GM19455 (cell line): ENCODE results near the gene XYLB.
"Not testable (repeated sequence)": the region's sequence is repeated elsewhere in the genome, so short reads cannot be mapped to it uniquely, and the experiment has no call there.

Experiments
- ATAC-seq: cut with Tn5 transposase; IDR thresholded peaks from one replicate; pipeline ENCODE4 v1.9.1; 2021; ENCODE audit not compliant: unreplicated experiment

The XYLB gene

DNA sequence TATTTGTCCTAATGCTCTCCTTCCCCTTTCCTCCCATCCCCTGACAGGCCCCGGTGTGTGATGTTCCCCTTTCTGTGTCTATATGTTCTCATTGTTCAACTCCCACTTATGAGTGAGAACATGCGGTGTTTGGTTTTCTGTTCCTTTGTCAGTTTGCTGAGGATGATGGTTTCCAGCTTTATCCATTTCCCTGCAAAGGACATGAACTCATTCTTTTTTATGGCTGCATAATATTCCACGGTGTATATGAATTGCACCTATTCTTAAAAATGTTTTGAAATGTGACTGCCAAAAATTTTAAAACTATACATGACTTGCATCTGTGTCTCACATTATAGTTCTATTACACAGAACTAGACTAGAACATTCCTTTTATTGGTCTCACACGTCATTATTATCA is 25.9 kb upstream of the XYLB start:
- ATAC-seq = not testable (repeated sequence)

DNA sequence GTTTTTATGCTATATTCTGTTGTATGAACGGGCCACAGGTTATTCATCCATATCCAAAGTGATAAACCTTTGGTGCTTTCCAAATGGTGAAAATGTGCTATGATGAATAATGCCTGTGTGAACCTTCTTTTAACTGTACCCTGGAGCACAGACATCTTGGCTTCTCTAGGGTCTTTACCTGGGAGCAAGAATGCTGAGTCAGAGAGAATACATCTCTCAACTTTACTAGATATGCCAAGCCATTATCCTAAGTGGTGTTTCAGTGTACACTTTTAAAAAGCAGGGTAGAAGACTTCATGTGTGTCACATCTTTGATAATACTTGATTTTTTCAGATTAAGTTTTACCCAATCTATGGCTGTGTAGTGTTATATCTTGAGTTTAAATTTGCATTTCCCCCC is 23.5 kb upstream of the XYLB start:
- ATAC-seq = no peak

DNA sequence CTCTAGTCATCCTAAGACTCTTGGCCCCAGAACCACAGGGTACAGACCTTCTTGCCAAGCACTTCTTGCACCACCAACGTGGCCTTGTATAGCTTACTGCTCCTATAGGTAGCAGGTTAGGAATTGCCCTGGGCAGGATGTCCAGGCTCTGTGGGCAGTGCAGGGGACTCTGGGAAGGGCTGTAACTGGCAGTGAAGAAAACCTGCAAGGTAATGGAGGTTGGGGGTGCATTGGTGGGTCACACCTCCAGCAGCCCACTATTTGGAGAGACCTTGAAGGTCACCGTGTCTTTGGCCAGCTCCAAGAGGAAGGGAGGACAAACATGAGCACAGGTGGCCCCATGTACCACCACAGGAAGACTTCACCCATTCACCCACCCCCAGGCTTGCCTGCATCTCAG is 21.3 kb upstream of the XYLB start:
- no peak for ATAC-seq

GRCh38 chr3:38327335-38328009 is 19.1 kb upstream of the XYLB start:
- no peak for ATAC-seq

GRCh38 chr3:38331257-38332022 is 15.1 kb upstream of the XYLB start:
- no peak for ATAC-seq

DNA sequence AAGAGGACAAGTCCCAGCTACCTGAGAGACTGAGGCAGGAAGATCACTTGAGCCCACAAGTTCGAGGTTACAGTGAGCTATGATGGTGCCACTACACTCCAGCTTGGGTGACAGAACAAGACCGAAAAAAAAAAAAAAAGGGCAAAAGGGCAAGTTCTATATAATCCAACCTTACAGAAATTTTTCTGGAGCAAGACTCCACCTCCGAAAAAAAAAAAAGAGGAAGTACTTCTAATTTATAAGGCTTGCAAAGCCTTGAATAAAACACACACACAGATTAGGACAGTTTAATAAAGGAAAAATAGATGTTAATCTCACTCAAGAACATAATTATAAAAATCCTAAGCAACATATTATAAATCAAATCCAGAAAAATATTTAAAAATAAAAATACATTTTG is 14.4 kb upstream of the XYLB start:
- no peak for ATAC-seq

DNA sequence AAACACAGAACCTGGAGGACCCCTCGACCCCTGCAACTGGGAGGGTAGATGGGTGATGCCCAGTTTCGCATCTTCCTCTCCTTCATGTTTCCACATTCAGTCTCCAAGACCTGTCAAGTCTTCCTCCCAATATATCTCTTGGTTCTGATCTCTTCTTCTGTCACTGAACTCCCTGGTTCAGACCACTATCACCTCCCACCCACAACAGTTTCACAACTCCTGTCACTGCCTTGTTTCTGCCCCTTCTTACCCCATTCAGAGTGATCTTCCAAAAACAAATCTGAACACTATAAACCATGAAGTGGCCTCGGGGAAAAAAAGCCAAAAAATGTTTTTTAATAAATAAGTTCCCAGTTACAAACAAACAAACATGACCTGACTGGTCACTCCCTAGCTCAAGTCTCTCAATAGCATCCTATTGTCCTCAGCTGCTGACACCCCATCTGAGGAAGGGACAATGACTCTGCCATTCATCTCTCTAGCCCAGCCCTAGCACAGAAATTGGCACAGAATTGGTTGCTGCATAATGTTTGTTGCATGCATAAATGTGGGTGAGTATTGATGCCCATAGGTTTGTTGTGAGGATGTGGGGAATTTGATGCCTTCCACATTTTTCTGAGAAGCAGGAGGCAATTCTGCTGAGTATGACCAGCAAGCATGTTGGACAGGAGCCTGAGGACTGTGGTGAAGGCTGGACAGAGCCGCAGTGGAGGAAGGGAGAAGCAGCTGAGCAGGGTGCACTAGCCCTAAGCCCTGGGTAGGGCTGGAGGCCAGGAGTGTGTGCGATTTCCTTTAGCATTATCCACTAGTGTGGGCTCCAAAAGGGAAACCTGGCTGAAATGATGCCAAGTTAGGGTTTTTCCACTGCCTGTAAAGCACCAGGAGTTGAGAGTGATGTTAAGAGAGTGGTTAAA is 12.2 kb upstream of the XYLB start:
- no peak for ATAC-seq

GRCh38 chr3:38335263-38335662 is 11.3 kb upstream of the XYLB start:
- no peak for ATAC-seq

- no peak for ATAC-seq
These were observed 8.9 kb upstream of the XYLB start for GRCh38 chr3:38337703-38338102.

- no peak for ATAC-seq
These were observed 2.6 kb upstream of the XYLB start for GRCh38 chr3:38343797-38344594.

DNA sequence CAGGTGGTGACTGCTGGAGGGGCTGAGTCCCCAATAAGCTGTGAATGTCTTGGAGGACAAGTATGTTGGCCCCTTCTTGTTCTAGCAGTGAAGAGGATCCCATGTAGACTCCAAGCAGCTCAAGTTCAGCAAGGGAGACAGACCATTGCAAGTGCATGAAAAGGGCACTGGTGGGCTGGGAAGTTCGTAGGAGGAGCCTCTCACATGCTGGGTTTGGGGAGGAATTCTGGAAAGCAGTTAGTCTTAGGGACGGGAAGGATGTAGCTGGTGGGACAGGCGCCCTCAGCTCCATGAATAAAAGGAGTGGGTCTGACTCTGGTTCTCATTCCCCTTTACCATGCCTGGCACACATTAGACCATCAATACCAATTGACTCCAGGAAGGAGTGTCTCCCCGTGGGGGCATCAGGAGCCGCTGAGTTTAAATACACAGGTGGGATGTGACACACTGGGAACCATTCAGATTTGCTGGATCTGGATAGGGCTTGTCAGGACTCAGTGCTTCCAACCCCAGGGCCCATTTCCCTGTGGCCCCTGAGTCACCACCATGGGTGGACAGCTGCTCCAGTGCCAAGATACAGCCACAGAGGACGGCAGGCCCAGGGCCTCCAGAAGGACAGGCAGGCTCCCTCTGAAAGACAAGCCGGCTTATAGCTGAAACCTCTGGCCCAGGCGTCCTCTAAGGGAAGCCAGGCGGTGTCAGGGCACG is 552 bp upstream of the XYLB start:
- peak; percentile 29 for ATAC-seq

DNA sequence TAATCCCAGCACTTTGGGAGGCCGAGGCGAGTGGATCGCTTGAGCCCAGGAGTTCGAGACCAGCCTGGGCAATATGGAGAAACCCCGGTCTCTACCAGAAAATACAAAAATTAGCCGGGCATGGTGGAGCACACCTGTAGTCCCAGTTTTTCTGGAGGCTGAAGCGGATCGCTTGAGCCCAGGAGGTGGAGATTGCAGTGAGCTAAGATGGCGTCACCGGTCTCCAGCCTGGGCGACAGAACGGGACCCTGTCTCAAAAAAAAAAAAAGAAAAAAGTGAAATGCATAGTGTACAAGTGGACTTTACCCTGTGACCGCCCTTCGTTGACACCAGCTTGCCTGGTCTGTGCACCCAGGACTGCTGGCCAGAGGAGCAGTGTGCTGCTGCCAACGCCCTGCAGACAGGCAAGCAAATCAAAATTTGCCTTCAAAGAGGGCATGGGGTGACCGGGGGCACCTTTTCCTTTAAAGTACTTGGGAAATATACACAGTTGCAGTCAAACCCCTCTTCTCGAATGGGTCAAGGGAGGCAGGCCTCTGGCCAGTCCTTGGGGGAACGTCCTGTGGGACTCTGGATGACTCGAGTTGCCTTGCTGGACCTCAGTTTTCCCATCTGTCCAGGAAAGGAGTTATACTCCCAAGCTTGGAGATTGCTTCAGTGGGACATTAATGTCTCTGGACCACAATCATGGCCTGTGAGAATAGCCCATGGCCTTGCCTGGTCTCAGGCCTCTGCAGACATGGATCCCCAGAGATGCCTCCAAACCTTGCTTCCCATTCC is 1.0 kb downstream of the XYLB start:
- ATAC-seq = no peak

DNA sequence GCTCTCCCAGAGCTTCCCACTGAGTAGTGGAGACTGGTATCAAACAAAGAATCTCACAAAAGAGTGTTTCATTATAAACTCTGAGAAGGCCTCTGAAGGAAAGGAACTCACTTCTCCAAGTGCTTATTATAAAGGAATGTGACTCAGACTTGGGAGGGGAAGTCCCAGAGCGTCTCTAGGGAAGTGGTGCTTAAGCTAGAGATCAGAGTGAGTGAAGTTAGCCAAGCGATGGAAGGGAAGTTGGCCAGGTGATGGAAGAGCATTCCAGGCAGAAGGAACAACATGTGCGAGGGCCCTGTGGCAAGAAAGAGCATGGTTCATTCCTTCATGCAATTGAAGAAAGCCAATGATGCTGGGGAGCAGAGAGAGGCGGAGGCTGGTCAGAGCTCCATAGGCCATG is 2.3 kb downstream of the XYLB start:
- no peak for ATAC-seq

GRCh38 chr3:38349684-38350359 is 3.2 kb downstream of the XYLB start:
- no peak for ATAC-seq

DNA sequence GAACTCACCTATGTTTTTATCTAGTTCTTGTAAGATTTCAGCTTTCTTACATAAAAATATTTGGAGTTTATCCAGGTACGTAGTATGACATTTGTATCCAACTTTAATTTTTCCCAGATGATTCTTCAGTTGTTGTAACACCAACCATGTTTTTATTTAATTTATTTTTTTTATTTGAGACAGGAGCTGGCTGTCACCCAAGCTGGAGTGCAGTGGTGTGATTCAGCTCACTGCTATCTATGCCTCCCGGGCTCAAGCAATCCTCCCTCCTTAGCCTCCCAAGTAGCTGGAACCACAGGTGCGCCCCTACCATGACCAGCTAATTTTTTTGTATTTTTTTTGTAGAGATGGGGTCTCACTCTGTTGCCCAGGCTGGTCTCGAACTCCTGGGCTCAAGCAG is 6.6 kb downstream of the XYLB start:
- no peak for ATAC-seq

DNA sequence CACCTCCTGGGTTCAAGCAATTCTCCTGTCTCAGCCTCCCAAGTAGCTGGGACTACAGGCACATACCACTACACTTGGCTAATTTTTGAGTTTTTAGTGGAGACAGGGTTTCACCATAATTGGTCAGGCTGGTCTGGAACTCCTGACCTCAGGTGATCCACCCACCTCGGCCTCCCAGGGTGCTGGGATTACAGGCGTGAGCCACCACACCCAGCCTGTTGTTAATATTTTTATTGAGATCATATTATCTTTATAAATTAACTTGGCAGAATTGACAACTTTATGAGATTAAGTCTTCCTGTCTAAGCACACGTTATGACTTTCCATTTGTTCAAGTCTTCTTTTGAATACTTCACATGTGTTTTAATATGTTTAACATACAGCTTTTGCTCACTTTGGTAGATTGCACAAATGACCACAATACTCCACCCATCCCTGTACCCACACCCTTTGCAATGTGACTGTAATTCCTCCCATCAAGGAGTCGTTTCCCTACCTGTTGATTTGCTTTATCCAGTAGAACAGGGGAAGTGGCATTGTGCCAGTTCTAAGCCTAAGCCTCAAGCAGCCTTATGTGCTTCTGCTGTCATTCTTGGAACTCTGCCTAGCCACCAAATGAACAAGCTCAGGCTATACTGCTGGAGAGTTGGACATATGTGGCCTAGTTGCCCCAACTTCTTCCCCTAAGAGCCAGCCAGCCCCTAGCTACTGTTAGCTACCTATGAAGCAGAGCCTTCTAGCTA is 8.2 kb downstream of the XYLB start:
- no peak for ATAC-seq

- ATAC-seq = no peak
These were observed 12.5 kb downstream of the XYLB start for GRCh38 chr3:38359038-38359437.

GRCh38 chr3:38360345-38360744 is 13.8 kb downstream of the XYLB start:
- no peak for ATAC-seq
